Stimulated activated naive CD4-positive, alpha-beta T cell treated with Interleukin-2 at 50 U/mL for 16 hours (primary cell): ENCODE data around the gene VPS16.

Experiments used
- DNase-seq: peaks from one replicate; lab custom pipeline; 2025; lab: John Stamatoyannopoulos, UW

The VPS16 gene

DNA sequence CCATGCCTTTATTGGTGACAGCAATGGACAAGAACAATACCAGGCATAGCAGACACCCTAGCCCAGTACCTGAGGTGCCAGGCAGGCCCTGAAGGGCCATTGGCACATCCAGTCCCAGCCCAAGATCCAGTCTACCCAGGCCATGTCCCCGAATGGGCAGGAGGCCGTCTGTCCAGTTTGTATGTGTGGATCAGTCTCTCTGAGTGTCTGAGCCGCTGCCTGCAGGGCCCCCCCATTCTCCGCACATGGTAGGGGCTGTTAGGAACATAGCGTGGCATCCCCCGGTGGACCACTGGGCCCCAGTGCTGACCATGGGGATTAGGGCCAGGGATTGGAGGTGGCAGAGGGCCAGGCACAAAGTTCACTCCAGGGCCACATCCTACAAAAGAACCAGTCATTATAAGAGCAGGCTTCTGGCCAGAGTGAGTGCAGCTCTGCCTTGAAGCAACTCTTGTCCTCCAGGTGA, 5.2 kb upstream of the VPS16 start:
- DNase-seq, result no peak

DNA sequence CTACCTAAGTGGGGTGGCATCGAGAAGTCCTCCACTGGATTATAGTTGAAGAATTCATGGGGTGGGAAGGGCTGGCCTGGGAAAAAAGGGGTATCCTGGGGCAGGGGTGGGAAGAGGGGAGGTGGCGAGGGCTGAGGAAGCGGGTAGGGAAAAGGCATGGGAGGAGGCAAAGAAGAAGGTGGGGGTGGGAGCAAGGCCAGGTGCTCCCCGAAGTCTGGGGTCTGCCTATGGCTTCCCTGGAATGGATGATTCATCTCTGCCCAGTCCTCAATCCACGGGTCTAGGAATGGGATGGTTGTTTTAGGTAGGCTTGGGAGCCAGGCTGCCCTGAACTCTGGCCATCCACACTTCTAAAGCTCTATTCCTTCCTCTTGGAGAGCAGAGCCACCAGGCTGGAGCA, 4.5 kb upstream of the VPS16 start:
- no peak for DNase-seq

DNA sequence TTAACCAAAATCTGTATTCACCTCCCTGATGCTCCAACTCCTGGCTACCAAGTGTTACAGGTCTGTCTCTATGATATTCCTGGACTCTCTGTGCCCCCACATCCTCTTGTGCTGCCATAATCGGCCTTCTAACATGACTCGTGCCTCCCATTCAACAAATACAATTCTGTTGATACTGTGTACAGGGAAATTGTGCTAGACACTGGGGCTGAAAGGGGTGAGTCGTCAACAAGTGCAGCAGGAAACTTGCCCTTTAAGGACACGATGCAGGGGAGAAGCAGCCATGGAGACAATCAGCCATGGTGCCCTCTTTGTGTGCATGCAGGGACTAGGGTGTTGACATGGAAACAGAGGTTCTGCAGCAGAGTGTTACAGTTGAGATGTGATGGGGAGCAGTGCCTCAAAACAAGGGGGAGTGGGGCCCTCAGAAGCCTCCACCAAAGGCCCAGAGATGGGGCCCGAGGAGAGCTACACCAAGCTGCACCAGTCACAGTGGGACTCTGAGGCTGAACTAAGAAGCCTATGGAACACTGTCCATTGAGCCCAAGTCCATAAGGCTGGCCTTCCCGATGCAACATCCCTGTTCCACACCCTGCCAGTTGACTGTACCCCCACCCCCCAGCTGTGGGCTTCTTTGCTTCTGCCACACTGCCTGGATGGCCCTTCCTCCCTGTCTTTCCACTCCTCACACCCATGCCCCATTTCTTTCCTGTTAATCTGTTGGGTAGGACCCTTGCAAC, 3.2 kb upstream of the VPS16 start:
- DNase-seq, result no peak

DNA sequence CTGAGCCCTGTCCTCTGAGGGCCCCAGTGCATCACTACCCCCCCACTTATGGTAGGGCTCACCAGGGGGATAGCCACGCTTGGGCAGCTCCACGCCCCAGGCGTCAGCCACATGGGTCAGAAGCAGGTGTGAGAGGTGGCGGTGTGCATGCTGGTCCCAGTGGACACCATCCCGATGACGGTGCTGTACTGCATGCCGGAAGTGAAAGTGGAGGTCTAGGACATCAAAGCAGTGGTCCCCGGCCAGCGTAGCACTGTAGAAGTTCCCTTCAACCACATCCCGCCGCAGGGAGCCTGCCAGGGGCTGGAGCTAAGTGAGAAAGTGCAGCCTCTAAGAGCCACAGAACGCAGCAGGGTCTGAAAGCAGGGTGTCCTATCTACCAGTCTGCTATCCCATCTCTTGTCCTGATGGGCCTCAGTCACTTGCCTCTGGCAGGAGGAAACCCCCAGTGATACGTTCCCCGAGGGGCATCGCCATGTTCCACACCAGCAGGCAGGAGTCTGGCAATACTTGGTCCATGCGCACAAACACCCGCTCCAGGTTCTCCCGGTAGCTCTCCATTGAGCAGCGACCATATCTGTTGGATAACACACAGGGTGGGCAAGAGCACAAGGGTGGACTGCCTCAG, 2.3 kb upstream of the VPS16 start:
- no peak for DNase-seq

DNA sequence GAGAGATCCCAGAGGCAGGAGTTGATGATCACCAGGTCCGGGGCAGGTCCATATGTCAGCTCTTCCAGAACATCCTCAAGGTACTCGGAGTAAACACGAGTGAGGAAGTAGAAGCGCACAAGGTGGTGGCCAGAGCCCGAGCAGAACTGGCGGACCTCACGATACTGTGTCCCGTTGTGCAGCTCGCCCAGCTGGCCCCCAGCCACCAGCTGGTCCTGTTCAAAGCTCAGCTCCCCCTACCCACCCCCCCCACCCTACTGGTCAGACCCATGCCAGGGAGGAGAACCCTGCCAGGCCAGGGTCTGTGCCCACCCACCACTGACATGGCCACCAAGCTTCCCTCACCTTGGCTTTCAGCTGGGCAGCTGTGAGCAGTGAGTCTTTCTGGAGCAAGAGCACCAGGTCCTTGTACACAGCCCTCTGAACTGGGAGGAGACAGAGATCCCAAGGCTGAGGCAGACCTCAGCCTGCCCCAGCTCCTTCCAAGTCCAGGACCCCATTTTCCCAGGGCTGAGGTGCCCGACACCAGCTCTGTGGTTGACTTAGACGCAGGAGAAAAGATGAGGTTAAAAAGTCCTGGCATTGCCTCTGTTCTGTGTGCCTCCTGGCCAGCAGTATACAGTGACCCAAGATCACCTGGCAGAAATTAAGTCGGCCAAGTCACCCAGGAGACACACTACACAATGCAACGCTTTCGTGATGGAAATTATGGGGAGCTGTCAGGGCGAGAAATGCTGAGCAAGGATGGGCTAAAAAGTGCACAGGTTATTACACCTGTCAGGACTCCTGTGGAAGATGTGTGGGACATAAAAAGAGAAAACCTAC, 1.5 kb upstream of the VPS16 start:
- no peak for DNase-seq

DNA sequence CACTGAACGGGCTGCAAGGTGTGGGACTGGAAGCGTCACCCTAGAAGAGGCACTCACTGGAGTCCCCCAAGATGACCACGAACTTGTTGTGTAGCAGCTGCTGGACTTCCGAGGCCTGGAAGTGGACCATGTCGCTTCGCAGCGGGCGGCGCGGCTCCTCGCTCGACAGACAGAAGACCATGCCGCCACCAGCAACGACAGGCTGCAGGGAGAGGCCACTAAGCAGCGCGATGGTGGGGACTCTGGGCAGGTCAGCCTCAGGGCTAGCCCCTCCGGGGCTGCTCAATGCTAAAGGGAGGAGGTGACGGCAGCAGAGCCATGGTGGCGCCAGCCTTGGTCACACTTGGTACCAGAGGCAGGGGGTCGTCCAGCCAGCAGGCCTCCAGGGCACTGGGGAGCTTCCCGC, 810 bp upstream of the VPS16 start:
- no peak for DNase-seq

DNA sequence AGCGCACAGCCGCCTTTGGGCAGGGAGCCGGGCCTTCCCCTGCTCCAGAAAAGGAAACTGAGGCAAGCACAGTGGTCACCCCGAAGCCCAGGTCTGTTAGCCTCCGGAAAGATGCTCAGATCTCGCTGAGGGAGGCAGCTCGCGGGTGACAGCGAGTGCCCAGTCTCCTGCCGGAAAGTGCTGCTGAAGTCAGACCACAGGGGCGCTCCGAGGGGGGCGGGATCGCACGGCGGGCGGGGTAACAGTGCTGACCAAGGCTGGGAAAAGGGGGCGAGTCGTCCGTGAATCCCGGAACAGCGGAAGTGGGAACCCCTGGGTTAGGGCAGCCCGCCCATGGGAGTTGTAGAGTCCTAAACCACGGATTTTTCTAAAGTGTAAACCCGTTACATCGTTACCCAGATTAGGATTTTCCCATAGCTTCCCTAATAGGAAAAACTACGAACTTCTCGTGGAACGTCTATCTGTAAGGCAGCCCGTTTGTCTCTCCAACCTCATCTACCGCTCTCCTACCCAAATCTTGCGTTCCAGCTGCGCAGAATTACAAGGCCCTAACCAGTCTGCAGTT, 504 bp downstream of the VPS16 start:
- peak; percentile 23 for DNase-seq

DNA sequence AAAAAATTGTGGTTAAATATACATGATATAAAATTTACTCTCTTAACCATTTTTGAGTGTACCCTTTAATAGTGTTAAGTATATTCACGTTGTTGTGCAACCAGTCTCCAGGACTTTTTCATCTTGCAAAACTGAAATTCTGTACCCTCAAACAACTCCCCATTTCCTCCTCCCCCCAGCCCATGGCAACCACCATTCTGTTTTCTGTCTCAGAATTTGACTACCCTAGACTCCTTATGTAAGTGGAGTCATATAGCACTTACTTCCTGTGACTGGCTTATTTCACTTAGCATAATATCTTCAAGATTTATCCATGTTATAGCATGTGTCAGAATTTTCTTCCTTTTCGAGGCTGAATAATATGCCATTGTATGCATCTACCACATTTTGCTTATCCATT, 5.1 kb downstream of the VPS16 start:
- DNase-seq, result no peak

DNA sequence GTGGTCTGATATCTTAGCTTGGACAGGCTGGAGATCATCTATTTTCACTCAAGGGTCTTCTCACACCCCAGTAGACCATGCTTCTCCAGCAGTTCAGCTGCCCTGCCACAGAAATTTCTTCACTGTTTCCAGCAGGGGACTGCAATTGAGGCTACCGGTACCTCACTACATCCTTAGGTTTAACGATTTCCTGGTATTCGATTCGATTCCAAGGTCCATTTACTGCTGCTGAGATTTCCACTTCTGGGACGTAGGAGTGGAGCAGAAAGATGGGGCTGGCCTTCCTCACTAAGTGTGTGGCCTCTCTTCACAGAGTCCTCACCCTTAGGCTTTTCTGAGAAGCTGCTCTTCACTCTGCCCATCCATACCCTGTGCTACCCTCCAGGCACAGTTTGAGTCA, 6.2 kb downstream of the VPS16 start:
- no peak for DNase-seq

DNA sequence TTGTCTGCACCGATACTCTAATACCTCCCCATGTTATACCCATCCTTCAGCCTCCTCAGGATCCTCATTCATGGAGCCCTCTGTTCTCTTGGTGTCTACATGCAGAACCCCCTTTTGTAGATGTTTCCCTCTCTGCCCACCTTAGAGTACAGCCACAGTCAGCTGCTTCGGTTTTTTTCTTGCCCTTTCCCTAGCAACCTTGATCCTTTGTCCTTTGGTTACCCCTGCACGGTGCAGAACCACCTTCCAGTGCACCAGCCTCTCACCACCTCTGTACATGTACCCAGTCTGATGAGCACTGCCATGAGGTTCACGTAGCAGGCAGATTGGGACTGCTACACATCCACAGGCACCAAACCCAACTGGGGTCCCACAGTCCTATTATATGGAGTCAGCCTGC, 7.3 kb downstream of the VPS16 start:
- no peak for DNase-seq

DNA sequence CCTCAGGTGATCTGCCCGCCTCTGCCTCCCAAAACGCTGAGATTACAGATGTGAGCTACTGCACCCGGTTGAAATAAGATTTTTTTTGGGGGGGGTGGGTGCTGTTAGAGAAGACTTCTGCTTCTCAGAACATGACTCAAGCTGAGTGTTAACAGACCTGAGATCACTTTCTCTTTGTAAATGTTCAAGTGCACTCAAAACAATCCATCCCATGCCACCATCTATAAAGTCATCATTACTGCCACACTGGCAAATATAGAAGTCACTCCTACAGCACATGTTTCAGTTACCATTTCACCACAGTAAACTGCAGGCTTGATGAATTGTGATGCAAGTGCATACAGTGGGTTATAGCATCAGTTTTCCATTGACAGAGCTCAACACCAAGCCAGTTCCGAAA, 9.0 kb downstream of the VPS16 start:
- DNase-seq, result no peak

DNA sequence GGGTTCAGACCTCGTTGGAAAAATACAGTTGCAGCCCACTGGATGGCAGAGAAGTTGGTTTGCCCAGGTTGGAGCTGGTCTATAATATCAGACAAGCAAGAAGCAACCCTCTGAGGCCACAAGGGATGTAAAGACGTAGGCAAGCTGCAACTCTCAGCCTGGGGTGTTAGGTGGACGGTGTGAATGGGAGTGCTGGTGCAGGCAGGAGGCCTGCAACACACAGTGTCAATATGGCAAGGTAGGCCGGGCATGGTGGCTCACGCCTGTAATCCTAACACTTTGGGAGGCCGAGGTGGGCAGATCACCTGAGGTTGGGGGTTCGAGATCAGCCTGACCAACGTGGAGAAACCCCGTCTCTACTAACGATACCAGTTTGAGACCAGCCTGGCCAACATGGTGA, 10.5 kb downstream of the VPS16 start:
- DNase-seq, result no peak

DNA sequence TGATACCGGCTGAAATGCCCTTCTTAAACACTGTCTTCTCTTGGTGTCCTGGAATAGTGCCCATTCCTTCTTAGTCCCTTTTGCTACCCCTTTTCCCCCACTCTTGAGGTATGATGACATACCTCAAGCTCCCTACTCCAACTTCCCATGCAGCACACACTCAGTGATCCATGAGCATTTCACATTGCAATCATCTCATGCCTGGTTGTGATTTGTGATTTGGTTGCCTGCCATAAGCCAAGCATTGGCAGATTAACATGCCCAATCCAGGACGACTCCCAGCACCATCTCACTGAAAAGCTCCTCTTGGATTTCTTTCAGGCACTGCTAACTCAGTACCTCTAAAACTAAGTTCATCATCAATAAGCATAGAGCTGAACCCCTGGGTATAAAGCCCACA, 18.0 kb downstream of the VPS16 start:
- no peak for DNase-seq

DNA sequence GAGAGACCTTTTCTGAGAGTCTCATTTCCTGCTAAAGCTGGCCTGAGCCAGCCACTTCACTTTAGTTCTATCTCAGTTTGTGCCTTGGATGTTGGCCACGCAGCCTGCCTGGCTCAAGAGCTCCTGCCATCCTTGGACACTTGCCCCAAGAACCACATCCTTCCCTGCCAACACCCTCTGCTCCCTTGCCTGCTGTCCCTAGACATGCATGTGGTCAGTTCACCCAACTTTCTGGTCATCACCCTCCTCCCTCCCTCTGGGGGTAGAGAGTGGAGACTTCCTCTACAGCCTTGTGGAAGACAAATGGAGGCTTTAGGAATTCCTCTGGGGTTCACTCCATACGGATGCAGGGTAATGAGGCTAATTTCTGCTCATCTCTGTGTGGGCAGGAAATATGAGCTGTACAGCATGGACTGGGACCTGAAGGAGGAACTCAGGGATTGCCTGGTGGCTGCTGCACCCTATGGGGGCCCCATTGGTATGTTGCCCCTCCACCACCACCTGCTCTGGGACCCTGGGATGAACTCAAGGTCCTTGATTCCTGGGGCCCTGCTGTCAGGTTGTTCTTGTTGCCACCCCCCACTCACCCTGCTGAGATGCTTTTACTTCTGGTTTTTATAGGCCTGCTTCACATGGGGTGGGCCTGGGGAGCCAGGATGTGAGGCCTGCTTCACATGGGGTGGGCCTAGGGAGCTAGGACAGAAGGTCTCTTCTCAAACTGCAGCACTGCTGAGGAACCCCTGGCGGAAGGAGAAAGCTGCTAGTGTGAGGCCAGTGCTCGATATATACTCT, 19.0 kb downstream of the VPS16 start:
- DNase-seq, result no peak

DNA sequence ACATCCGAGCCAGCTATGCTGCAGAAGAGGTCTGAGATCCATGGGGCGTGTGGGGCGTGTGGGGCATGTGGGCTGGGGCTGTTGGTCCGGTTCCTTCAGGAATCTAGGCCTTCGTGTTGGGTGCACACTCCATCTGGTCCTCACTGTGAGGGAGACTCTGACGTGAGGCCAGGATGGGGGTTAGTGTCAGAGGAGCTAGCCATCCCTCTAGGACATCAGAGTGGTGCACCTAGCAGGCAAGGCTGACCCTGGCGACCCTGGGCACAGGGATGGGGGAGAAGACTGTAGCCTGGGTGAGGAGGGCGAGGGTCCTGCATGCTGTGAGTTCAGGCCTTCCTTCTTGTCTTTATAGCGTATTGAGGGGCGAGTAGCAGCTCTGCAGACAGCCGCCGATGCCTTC, 24.1 kb downstream of the VPS16 start:
- no peak for DNase-seq

DNA sequence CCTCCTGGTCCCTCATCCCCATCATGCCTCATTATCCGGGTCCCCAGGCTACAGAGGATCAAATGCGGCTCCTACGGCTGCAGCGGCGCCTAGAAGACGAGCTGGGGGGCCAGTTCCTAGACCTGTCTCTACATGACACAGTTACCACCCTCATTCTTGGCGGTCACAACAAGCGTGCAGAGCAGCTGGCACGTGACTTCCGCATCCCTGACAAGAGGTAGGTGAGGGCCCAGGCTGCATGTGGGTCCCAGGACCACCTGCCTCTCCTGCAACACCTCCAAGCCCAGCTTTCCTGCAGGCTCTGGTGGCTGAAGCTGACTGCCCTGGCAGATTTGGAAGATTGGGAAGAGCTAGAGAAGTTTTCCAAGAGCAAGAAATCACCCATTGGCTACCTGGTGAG, 24.6 kb downstream of the VPS16 start:
- no peak for DNase-seq

DNA sequence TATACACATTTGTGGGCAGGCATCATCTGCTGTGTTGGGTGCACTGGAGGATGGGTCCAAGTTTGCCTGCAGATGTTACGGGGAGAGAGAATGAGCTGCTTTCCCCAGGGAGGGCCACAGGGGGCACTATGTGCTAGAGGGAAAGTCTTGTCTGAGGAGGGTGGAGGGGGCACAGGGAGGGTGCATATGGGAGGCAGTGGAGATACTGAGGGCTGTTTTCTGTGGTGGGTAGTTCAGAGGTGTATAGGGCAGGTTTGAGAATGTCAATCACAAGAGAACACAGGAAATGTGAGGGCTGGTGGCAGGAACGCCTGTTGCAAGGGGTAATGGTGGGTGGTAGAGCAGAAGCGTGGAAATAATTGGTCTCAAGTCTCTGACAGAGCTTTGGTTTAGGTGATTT, 25.1 kb downstream of the VPS16 start:
- DNase-seq, result peak; percentile 11

DNA sequence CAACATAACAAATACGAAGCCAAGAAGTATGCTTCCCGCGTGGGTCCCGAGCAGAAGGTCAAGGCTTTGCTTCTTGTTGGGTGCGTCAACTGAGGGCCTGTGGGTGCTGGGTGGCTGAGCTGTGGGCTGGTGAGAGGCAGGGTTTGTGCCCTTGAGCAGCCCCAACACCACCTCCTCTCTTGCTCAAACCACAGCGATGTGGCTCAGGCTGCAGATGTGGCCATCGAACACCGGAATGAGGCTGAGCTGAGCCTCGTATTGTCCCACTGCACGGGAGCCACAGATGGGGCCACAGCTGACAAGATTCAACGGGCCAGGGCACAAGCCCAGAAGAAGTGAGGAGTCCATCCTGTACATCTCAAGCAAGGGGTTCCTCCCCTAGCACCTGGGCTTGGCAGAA, 25.7 kb downstream of the VPS16 start:
- DNase-seq, result no peak

DNA sequence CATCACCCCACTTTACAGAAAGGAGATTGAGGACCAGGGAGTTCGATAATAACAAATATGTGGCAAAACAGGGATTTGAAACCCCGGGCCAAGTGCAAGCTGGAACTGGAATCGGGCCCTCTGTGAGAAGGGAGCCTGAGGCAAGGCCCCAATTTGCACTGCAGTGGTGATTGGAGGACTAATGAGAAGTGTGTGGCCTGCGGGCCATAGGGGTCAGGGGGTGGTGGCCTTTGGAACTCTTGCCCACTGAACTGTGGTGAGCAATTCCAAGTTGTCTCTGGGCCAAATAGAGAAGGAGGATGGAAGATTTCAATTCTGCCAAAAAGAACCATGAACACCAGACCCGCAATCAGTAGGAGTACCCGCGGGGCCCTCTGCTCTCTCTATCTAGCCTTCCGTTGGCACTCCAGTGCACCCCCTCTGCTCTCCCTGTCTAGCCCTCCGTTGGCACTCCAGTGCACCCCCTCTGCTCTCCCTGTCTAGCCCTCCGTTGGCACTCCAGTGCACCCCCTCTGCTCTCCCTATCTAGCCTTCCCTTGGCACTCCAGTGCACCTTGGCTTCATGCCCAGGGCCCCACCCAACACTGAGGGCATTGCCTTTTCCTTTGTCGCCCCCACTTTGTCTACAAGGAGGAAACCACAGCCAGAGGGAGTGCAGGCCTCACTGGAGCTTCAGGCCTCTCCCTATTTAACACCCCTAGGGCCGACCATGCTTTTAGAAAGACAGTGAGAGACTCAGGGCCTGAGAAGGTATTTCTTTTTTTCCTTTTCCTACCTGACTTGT, 26.7 kb downstream of the VPS16 start:
- no peak for DNase-seq

DNA sequence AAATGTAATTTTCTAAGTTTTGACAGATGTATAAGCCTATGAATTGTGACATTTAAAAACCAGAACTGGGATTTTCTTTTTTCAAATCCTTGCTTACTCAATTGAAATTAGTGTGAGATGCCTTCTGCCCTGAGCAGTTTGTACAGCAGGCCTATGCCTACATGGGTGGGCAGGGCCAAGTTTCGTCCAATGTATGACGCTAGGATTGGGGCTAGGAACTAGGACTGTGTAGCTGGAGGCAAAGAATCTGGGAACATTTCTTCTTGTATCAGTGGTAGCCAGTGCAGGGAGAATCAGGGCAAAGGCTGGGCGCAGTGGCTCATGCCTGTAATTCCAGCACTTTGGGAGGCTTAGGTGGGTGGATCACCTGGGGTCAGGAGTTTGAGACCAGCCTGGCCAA, 28.8 kb downstream of the VPS16 start:
- DNase-seq, result no peak

DNA sequence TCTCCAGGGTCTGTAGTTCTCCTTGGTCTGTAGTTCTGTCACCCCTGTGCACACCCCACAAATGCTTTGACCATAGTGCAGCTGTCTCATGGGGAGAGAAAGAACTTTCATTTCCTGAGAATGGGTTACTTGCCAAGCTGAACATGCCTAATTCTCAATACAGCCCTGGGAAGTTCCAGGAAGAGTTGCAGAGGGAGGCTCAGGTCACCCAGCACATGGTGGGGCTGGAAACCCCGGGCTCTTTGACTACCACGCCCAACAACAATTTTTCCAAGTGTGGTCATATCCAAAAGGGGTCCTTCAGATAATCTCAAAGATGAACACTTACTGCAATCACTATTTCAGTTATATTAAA, 30.5 kb downstream of the VPS16 start:
- no peak for DNase-seq
